GM23338 (cell line): ENCODE measurements around the gene GLRA1. TPM values are rescaled to one million over a fixed set of nuclear protein-coding genes. Genes with fewer than 3 reads are reported as not detected.

ENCODE experiments used
- ATAC-seq: fragments of 200-7000 bp; cut with Tn5 transposase; 3 replicates; pipeline ENCODE4 v1.9.1; 2020
- DNase-seq: peaks from one replicate; pipeline ENCODE4 v3.0.0-alpha.2; 2015; ENCODE audit warnings: low spot score
- H2AFZ ChIP-seq: fragments of 200-600 bp; sonication (generic); 2 replicates; pipeline ENCODE4 v1.8.0; 2016; ENCODE audit warnings: antibody characterized with exemption, mild to moderate bottlenecking, moderate library complexity
- H3F3A ChIP-seq: fragments of 200-600 bp; sonication (generic); replicated peaks from 2 replicates; pipeline ENCODE4 v1.8.0; 2017; ENCODE audit warnings: antibody characterized with exemption, mixed run types, low read depth
- H3K27ac ChIP-seq: fragments of 200-600 bp; sonication (generic); 2 replicates; pipeline ENCODE4 v1.6.1; 2016; ENCODE audit warnings: low read depth
- H3K27me3 ChIP-seq: fragments of 200-600 bp; sonication (generic); 2 replicates; pipeline ENCODE4 v1.8.0; 2016; ENCODE audit warnings: mild to moderate bottlenecking, mixed run types, moderate library complexity; ENCODE audit not compliant: insufficient read depth
- H3K36me3 ChIP-seq: fragments of 200-600 bp; sonication (generic); 2 replicates; pipeline ENCODE4 v1.8.0; 2016; ENCODE audit warnings: mild to moderate bottlenecking; ENCODE audit not compliant: insufficient read depth
- H3K4me1 ChIP-seq: fragments of 200-600 bp; sonication (generic); 2 replicates; pipeline ENCODE4 v1.8.0; 2016; ENCODE audit warnings: mild to moderate bottlenecking, moderate library complexity; ENCODE audit not compliant: insufficient read depth
- H3K4me2 ChIP-seq: fragments of 200-600 bp; sonication (generic); 2 replicates; pipeline ENCODE4 v1.7.1; 2017; ENCODE audit warnings: mixed run types
- H3K4me3 ChIP-seq: fragments of 200-600 bp; sonication (generic); 2 replicates; pipeline ENCODE4 v1.6.1; 2016; ENCODE audit warnings: mixed run types
- H3K79me2 ChIP-seq: fragments of 200-600 bp; sonication (generic); replicated peaks from 2 replicates; pipeline ENCODE4 v1.8.0; 2017; ENCODE audit warnings: mild to moderate bottlenecking; ENCODE audit not compliant: insufficient read depth
- H3K9me2 ChIP-seq: fragments of 200-600 bp; sonication (generic); 2 replicates; pipeline ENCODE4 v1.8.0; 2017; ENCODE audit not compliant: insufficient read depth
- H4K20me1 ChIP-seq: fragments of 200-600 bp; sonication (generic); replicated peaks from 2 replicates; pipeline ENCODE4 v1.8.0; 2017; ENCODE audit warnings: mild to moderate bottlenecking; ENCODE audit not compliant: insufficient read depth
- H3K27ac Mint-ChIP-seq: 2 replicates; pipeline ENCODE4 v1.8.0; 2020; ENCODE audit warnings: inconsistent platforms, mild to moderate bottlenecking, moderate library complexity, mixed read lengths
- H3K27me3 Mint-ChIP-seq: 3 replicates; pipeline ENCODE4 v1.8.0; 2022; ENCODE audit warnings: low read depth, mild to moderate bottlenecking, moderate library complexity, mixed read lengths, inconsistent platforms; ENCODE audit not compliant: insufficient read depth, poor library complexity
- H3K36me3 Mint-ChIP-seq: 3 replicates; pipeline ENCODE4 v1.8.0; 2021; ENCODE audit warnings: low read depth, mild to moderate bottlenecking, inconsistent platforms, moderate library complexity, mixed read lengths
- H3K4me1 Mint-ChIP-seq: 3 replicates; pipeline ENCODE4 v1.8.0; 2020; ENCODE audit warnings: mild to moderate bottlenecking, inconsistent platforms, mixed read lengths
- H3K4me3 Mint-ChIP-seq: 3 replicates; pipeline ENCODE4 v1.8.0; 2021; ENCODE audit warnings: moderate library complexity, mild to moderate bottlenecking, inconsistent platforms, mixed read lengths
- H3K9me3 Mint-ChIP-seq: 3 replicates; pipeline ENCODE4 v1.8.0; 2020; ENCODE audit warnings: moderate library complexity, mild to moderate bottlenecking, inconsistent platforms, mixed read lengths
- CREB1 ChIP-seq: fragments of 250-450 bp; sonication (Bioruptor Pico); IDR thresholded peaks from 2 replicates; pipeline ENCODE4 v1.5.0; 2020; ENCODE audit warnings: low read depth, mild to moderate bottlenecking, moderate library complexity
- CTCF ChIP-seq, 2 experiments: fragments of 200-600 bp in 1 of 2; sonication (generic) in 1 of 2; conservative IDR thresholded peaks; 2 replicates each; pipeline versions ENCODE4 v1.5.1 to v1.6.1; 2016 to 2017; ENCODE audit warnings: antibody characterized with exemption in 2 of 2, low read depth in 2 of 2, mild to moderate bottlenecking in 2 of 2, moderate library complexity in 1 of 2
- EZH2 ChIP-seq: fragments of 200-600 bp; sonication (generic); IDR thresholded peaks from one replicate; pipeline ENCODE4 v1.8.0; 2017; ENCODE audit warnings: antibody characterized with exemption, mild to moderate bottlenecking, low read depth; ENCODE audit not compliant: unreplicated experiment
- JUNB ChIP-seq: IDR thresholded peaks from one replicate; pipeline ENCODE4 v1.6.1; 2016; ENCODE audit warnings: antibody characterized with exemption; ENCODE audit not compliant: unreplicated experiment
- NANOG ChIP-seq: IDR thresholded peaks from 2 replicates; pipeline ENCODE4 v1.6.1; 2016; ENCODE audit warnings: antibody characterized with exemption, borderline replicate concordance
- POLR2AphosphoS5 ChIP-seq: IDR thresholded peaks from 2 replicates; pipeline ENCODE4 v1.6.1; 2016; ENCODE audit warnings: antibody characterized with exemption, low read depth
- STAT1 ChIP-seq: IDR thresholded peaks from one replicate; pipeline ENCODE4 v1.6.1; 2016; ENCODE audit warnings: antibody characterized with exemption; ENCODE audit not compliant: unreplicated experiment
- ZNF114 ChIP-seq: fragments of 250-450 bp; sonication (Bioruptor Pico); IDR thresholded peaks from 2 replicates; pipeline ENCODE4 v1.5.0; 2020; ENCODE audit warnings: mild to moderate bottlenecking, moderate library complexity
- ZNF331 ChIP-seq: fragments of 250-450 bp; sonication (Bioruptor Pico); IDR thresholded peaks from 2 replicates; pipeline ENCODE4 v1.5.0; 2020; ENCODE audit warnings: low read depth, mild to moderate bottlenecking, moderate library complexity
- ZNF462 ChIP-seq: fragments of 250-450 bp; sonication (Bioruptor Pico); IDR thresholded peaks from 2 replicates; pipeline ENCODE4 v1.5.0; 2020; ENCODE audit warnings: mild to moderate bottlenecking, moderate library complexity
- polyA plus RNA-seq: library from polyadenylated mRNA; unstranded; fragments of >200 nt; fragmentation: Nextera tagmentation; extraction: Ambion mirVana; gene quantifications from 2 replicates; pipeline ENCODE4 v1.2.1, GENCODE V29; 2016
- total RNA-seq: library from RNA; depleted of rRNA; stranded (reverse); fragments of >200 nt; shearing (Covaris generic); gene quantifications from 2 replicates; pipeline ENCODE4 v1.2.3, GENCODE V29; 2014

The GLRA1 gene
- total and polyA plus RNA-seq, 2 experiments from 2014 or later: not detected

GRCh38 chr5:151889614-151890013 is 35.0 kb downstream of the GLRA1 start:
- Mint-ChIP-seq H3K36me3 (no peaks in the 10 kb centered on the region), H3K9me3 (no peaks in the 10 kb centered on the region), H3K4me3 (no peak overlapping the region), H3K4me1 (peaks cover 27% of the 10 kb centered on the region), H3K27ac (no peak overlapping the region), H3K27me3 (peaks cover 8% of the 10 kb centered on the region)
- DNase-seq (no peak), ATAC-seq (no peak)
- no peaks in the 10 kb centered on the region for H4K20me1 ChIP-seq
- no peaks in the 10 kb centered on the region for H3K27me3 ChIP-seq
- no peak overlapping the region for H2AFZ ChIP-seq
- TF ChIP-seq STAT1: no peak
- no peak for TF ChIP-seq ZNF114
- TF ChIP-seq POLR2AphosphoS5: no peak
- no peak for TF ChIP-seq JUNB
- no peak for TF ChIP-seq EZH2
- no peak for TF ChIP-seq CTCF (conservative IDR thresholded peaks at IDR 0.05; ENCODE audit: low read depth in 2 of 2)
- no peak for TF ChIP-seq ZNF331 (CRISPR knock-in tag)
- TF ChIP-seq ZNF462: no peak
- TF ChIP-seq CREB1 (CRISPR knock-in tag): no peak
- no peak for TF ChIP-seq NANOG
- H3K4me1 ChIP-seq: no peaks in the 10 kb centered on the region
- H3F3A ChIP-seq: no peaks in the 10 kb centered on the region
- H3K36me3 ChIP-seq: no peaks in the 10 kb centered on the region
- H3K27ac ChIP-seq: no peak overlapping the region
- H3K4me3 ChIP-seq: no peak overlapping the region
- no peak overlapping the region for H3K4me2 ChIP-seq
- peaks cover 19% of the 10 kb centered on the region for H3K9me2 ChIP-seq
- no peaks in the 10 kb centered on the region for H3K79me2 ChIP-seq
